Measurements from ENCODE around the gene SETX.

The SETX gene

DNA sequence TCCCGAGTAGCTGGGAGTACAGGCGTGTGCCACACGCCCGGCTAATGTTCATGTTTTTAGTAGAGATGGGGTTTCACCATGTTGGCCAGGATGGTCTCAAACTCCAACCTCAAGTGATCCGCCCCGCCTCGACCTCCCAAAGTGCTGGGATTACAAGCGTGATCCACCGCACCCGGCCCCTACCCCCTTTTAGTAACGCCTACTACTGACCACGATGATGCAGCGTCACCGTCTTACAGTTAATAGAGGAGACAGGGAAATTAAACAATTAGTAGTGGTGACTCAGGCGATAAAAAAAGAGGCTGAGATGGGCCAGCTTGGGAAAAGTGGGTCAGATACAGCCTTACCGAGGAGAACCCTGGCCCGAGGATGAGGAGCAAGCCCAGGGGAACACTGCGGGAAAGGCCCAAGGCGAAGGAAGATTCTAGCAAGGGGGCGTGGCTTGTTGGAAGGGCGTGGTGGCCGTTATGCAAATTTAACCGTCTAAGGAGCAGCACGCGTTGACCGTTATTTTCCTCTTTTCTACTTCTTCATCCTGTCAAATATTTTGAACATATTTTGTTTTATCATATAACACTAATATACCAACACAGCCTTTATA is 1.6 kb upstream of the SETX start:
- no peak for DNase-seq

DNA sequence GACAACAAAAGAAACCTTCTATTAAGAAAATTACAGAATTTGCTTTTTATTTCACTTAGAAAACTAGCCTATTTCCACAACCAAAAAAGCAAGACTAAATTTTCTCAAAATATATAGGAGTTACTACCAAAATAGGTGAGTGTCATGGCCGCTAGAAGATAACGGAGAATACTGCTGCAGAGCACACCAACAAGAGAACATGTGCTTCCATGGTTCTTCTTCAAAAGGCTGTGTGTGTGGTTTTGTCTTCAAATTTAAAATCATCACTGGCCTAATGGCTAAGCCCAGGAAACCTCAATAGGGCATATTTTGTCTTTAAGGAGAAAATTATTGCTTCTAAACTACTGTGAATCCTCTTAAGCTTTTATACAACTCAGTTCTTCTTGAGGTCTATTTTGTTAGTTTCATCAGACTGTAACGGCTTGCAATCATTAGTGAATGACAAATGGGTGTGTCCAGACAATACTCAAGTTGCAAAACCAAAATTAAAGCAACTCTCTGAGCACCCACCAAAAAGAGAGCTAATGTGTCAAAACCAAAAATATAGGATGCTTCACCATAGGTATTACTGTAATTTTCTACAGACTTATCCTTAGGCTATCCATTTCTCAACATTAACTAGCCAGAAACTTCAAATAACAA is 3.3 kb downstream of the SETX start:
- no peak for DNase-seq

- DNase-seq = peak in 1 of 2 donors; percentile 58
These were observed 3.9 kb downstream of the SETX start for GRCh38 chr9:132350861-132351315.

- DNase-seq = no peak
These were observed 6.1 kb downstream of the SETX start for GRCh38 chr9:132348676-132349075.

- DNase-seq = no peak
These were observed 8.6 kb downstream of the SETX start for GRCh38 chr9:132346177-132346576.

DNA sequence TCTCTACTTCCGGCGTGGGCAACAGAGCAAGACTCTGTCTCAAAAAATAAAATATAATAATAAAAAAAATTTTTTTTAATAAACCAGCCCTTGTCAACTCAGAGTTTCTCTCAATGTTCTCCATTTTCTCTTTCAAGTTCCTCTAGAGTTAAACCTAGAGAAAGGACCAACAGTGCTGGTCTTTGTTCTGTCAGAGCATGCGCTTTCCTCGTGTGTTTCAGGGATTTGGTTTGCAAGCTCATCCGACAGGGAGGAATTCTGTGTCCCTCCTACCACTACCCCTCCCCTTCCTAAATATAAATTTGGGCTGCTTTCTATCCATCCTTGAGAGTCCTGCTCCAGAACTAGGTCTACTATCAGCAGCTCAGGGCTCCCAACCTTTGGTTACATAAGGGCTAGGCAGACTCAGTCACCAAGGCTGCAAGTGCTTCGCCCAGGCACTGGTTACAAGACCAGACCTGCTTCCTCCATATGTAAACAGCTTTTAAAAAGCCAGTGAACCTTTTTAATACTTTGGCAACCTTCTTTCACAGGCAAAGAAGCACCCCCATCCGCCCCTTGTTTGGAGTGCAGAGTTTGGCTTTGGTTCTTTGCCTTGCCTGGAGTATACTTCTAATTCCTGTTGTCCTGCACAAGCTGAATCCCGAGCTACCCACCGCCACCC is 13.5 kb downstream of the SETX start:
- DNase-seq = no peak

- no peak for DNase-seq
These were observed 20.4 kb downstream of the SETX start for GRCh38 chr9:132334364-132334763.

GRCh38 chr9:132333556-132333955 is 21.2 kb downstream of the SETX start:
- DNase-seq = no peak

DNA sequence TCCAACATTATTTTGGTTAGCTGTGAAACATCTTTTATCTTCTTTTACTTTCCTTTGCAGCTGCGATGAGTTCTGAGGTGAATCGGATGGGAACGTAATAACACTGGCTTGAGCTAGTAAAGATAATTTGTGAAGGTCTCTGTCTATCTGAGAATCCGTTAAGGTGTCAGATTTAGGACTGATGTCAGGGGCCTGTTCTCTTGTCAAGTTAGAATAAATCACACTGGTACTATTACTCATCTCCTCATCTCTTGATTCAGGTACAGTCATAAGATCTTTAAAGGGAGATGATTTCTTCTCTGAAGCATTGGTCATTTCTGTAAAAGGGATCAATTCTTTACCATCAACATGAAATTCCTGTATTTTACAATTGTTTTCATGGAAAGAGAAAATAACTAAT is 26.2 kb downstream of the SETX start:
- no peak for DNase-seq

- DNase-seq = no peak
These were observed 27.2 kb downstream of the SETX start for GRCh38 chr9:132327537-132327936.

GRCh38 chr9:132324425-132324824 is 30.4 kb downstream of the SETX start:
- no peak for DNase-seq

DNA sequence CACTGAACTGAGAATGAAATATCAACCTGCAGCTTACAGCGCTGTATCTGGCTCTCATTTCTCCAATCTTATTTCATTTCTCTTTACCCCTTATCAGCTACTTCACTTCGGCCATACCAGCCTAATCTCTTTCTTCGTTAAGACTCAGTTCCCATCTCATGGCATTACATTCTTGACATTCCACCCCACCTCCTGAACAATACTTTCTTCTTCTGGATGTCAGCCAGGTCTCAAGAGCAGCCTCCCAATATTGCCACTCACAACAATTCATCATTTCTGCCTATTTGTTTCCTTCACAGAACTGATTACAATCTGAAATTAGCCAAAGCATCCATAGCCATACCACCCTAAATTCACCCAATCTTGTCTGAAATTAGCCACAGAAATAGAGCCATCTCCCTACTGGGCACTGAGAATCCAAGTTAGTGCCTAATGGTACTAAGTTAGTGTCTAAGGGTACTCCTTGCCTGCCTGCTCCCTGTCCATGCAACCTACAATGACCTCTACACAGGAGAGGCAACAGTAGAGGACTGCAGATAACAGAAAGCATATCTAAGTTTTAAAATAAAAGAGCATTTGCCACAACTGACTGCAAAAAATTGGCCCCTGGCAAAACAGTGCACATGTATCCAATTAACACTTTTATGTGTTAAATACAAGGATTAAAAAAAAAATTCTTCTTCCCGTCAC is 35.2 kb downstream of the SETX start:
- DNase-seq = no peak

- no peak for DNase-seq
These were observed 41.9 kb downstream of the SETX start for GRCh38 chr9:132312873-132313272.

- DNase-seq = no peak
These were observed 42.4 kb downstream of the SETX start for GRCh38 chr9:132312426-132312825.

- no peak for DNase-seq
These were observed 42.8 kb downstream of the SETX start for GRCh38 chr9:132311978-132312377.

- DNase-seq = no peak
These were observed 45.7 kb downstream of the SETX start for GRCh38 chr9:132309056-132309455.

- DNase-seq = no peak
These were observed 53.3 kb downstream of the SETX start for GRCh38 chr9:132301521-132301920.

GRCh38 chr9:132299221-132299620 is 55.6 kb downstream of the SETX start:
- DNase-seq = no peak

DNA sequence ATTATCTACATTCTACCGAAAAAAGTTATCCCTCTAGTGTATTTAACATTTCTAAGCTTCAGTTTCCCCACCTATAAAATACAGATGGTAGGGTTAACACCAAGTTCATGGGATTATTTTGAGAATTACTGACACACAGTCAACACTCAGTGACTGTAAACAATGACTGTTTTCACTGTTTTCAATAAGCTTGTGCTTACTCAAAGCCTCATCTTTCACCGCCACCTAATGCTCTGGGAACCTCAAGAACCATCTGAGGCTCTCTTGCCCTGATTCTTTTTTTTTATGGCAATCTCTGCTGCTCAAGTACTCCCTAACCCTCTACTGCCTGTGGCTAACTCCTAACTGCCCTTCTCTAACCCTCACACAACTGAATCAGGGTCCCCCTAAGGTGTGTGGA is 59.6 kb downstream of the SETX start:
- no peak for DNase-seq

DNA sequence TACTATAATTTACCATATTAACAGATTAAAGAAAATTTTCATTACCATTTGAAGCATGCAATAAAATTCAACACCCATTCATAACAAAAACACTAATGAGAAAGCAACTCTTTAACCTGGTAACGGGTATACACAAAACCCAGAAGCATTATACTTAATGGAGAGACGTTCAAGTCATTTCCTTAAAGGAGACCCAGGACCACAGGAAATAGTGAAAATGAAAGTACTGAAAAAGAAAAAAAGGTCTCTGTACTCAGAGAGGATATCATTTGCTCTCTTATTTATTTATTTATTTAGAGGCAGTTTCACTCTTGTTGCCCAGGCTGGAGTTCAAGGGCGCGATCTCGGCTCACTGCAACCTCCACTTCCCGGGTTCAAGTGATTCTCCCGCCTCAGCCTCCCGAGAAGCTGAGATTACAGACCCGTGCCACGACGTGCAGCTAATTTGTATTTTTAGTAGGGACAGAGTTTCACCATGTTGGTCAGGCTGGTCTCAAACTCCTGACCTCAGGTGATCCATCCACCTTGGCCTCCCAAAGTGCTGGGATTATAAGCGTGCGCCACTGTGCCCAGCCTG is 61.6 kb downstream of the SETX start:
- DNase-seq = peak in 1 of 2 donors; percentile 41

- DNase-seq = no peak
These were observed 65.8 kb downstream of the SETX start for GRCh38 chr9:132288966-132289365.

DNA sequence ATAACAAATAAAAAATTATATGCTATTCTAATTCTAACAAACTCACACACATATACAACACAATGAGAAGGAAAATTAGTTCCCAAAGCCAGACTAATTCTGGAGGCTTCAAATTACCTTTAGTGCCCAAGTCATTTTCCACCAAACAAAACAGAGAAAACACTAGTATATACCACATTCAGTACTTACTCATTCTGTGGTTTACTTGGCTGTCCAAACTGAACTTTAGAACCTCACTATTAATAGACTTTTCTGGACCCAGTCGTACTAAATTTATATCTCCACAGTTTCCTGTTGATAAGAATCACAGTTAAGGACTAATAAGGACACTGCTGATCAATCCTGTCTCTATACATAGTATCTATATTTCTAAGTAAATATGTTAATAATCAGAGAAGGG is 66.4 kb downstream of the SETX start:
- no peak for DNase-seq

GRCh38 chr9:132287256-132287760 is 67.5 kb downstream of the SETX start:
- DNase-seq = no peak

Measured in CD4-positive, alpha-beta T cell treated with Interleukin-4 for 1 hour (primary cell).